ENCODE data around the gene REEP5.

DNA sequence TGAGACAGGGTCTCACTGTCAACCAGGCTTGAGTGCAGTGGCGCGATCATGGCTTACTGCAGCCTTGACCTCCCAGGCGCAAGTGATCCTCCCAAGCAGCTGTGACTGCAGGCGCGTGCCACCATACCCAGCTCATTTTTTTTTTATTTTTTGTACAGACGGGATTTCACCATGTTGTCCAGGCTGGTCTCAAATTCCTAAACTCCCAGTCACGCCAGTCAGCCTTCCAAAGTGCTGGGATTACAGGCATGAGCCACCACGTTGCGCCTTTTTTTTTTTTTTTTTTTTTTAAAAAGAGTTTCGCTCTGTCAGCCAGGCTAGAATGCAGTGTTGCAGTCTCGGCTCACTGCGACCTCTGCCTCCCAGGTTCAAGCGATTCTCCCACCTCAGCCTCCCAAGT lies 88.1 kb downstream of the REEP5 start:
- no peak for TF ChIP-seq CTCF (conservative IDR thresholded peaks at IDR 0.05; ENCODE audit: low read length)
- TF ChIP-seq EZH2phosphoT487 (IDR thresholded peaks at IDR 0.05; ENCODE audit: borderline replicate concordance): no peak
